T-helper 17 cell (primary cell): Measurements from ENCODE around the gene PPDPF. TPM values are rescaled to one million over a fixed set of nuclear protein-coding genes. Genes with fewer than 3 reads are reported as not detected.
"Not testable (repeated sequence)": the region's sequence is repeated elsewhere in the genome, so short reads cannot be mapped to it uniquely, and the experiment has no call there.

Source experiments
- ATAC-seq: fragments of 150-1000 bp; cut with Tn5 transposase; 2 replicates; pipeline ENCODE4 v1.10.0; 2021; ENCODE audit warnings: mild to moderate bottlenecking, moderate library complexity
- DNase-seq, 3 donors: peaks; one replicate each; pipeline versions ENCODE4 v3.0.0 to v3.0.0-alpha.2; 2020 to 2021
- H3K9me3 ChIP-seq: one replicate; pipeline ENCODE4 v1.7.0; 2013; ENCODE audit warnings: low read length, mild to moderate bottlenecking; ENCODE audit not compliant: control insufficient read depth, poor library complexity, severe bottlenecking
- H3K27ac Mint-ChIP-seq: one replicate; pipeline ENCODE4 v1.8.0; 2022; ENCODE audit warnings: mild to moderate bottlenecking, moderate library complexity, mixed read lengths
- H3K27me3 Mint-ChIP-seq: one replicate; pipeline ENCODE4 v1.8.0; 2022; ENCODE audit warnings: mixed read lengths
- H3K36me3 Mint-ChIP-seq: one replicate; pipeline ENCODE4 v1.8.0; 2022; ENCODE audit warnings: low read depth, mixed read lengths
- H3K4me1 Mint-ChIP-seq: one replicate; pipeline ENCODE4 v1.8.0; 2022; ENCODE audit warnings: mild to moderate bottlenecking, mixed read lengths
- H3K4me3 Mint-ChIP-seq: one replicate; pipeline ENCODE4 v1.8.0; 2022; ENCODE audit warnings: mild to moderate bottlenecking, moderate library complexity, mixed read lengths
- total RNA-seq, 4 donors: library from RNA in 2 of 4; stranded (reverse) in 2 of 4; gene quantifications; one replicate each; pipeline ENCODE4 v1.2.3 and lab custom pipeline; 2022 to 2026

PPDPF gene
- total RNA-seq, 2 donors from 2014 or later, result 149 to 271 TPM

GRCh38 chr20:63553251-63553932 is 32.8 kb downstream of the PPDPF start:
- peak overlapping the region; percentile 82 for H3K4me3 Mint-ChIP-seq
- peak; percentile 83 for ATAC-seq

GRCh38 chr20:63553933-63554290 is 33.3 kb downstream of the PPDPF start, which contains the start of gene FNDC11:
FNDC11 (plus strand) TSS chr20:63554159; CDS start chr20:63555664, 1,505 bp downstream.
- Mint-ChIP-seq H3K27ac (peak within 1 kb of the TSS; percentile 88), H3K4me3 (peak within 1 kb of the TSS; percentile 83), H3K36me3 (no peaks in the 10 kb centered on the region), H3K27me3 (no peaks in the 10 kb centered on the region), H3K4me1 (peaks cover 13% of the 10 kb centered on the region)
- ATAC-seq (peak; percentile 8), DNase-seq (peak in 2 of 3 donors; percentile 58 to 65)
- no peaks in the 10 kb centered on the region for H3K9me3 ChIP-seq

More at GRCh38 chr20:63553251-63553932, 32.8 kb downstream of the PPDPF start:
- no peaks in the 10 kb centered on the region for H3K9me3 ChIP-seq
- Mint-ChIP-seq H3K36me3 (no peaks in the 10 kb centered on the region), H3K27me3 (no peaks in the 10 kb centered on the region), H3K27ac (peak overlapping the region; percentile 88), H3K4me1 (peaks cover 13% of the 10 kb centered on the region)
- DNase-seq, result peak; percentile 85 to 95 (median 92)

GRCh38 chr20:63554361-63555278 is 34.1 kb downstream of the PPDPF start:
- no peaks in the 10 kb centered on the region for H3K27me3 Mint-ChIP-seq
- peaks cover 2% of the 10 kb centered on the region for H3K36me3 Mint-ChIP-seq
- H3K4me3 Mint-ChIP-seq, result peak overlapping the region; percentile 83
- no peaks in the 10 kb centered on the region for H3K9me3 ChIP-seq
- DNase-seq, result no peak
- H3K27ac Mint-ChIP-seq, result no peak overlapping the region
- no peak for ATAC-seq
- peaks cover 14% of the 10 kb centered on the region for H3K4me1 Mint-ChIP-seq

DNA sequence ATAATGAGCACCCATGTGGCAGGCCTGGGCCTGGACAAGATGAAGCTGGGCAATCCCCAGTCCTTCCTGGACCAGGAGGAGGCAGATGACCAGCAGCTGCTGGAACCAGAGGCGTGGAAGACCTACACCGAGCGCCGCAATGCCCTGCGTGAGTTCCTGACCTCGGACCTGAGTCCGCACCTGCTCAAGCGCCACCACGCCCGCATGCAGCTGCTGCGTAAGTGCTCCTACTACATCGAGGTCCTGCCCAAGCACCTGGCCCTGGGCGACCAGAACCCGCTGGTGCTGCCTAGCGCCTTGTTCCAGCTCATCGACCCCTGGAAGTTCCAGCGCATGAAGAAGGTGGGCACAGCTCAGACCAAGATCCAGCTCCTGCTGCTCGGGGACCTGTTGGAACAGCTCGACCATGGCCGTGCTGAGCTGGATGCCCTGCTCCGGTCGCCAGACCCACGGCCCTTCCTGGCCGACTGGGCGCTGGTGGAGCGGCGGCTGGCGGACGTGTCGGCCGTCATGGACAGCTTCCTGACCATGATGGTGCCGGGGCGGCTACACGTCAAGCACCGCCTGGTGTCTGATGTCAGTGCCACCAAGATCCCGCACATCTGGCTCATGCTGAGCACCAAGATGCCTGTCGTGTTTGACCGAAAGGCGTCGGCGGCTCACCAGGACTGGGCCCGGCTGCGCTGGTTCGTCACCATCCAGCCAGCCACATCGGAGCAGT is 35.3 kb downstream of the PPDPF start:
- Mint-ChIP-seq H3K4me3 (no peak overlapping the region), H3K36me3 (peaks cover 4% of the 10 kb centered on the region), H3K27ac (peak overlapping the region; percentile 9), H3K27me3 (no peaks in the 10 kb centered on the region), H3K4me1 (peaks cover 14% of the 10 kb centered on the region)
- DNase-seq, result no peak
- ATAC-seq, result no peak
- H3K9me3 ChIP-seq, result no peaks in the 10 kb centered on the region

- DNase-seq (no peak), ATAC-seq (no peak)
- Mint-ChIP-seq H3K27ac (no peak overlapping the region), H3K36me3 (peaks cover 4% of the 10 kb centered on the region), H3K4me3 (no peak overlapping the region), H3K27me3 (no peaks in the 10 kb centered on the region), H3K4me1 (peaks cover 12% of the 10 kb centered on the region)
- no peaks in the 10 kb centered on the region for H3K9me3 ChIP-seq
Measured at GRCh38 chr20:63556873-63557478, 36.4 kb downstream of the PPDPF start.

DNA sequence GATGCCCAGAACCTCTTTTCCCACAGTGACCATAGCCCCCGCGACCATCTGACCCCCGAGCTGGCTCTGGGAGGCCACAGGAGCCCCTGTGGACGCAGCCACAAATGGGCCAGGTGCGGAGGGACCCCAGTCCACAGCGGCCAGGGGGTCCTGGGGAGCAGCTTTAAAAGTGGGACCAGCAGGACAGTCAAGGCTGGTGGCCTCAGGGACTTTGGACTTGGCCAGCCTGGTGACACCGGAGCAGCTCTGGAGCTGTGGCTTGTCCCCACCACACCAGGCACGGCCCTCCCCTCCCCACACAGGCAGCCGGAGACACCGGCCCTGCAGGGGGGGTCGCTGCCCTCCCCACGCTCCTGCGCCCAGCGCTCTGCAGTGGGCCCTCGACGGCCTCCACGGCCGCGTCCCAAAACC is 36.9 kb downstream of the PPDPF start:
- no peaks in the 10 kb centered on the region for H3K27me3 Mint-ChIP-seq
- no peak overlapping the region for H3K4me3 Mint-ChIP-seq
- DNase-seq (no peak), ATAC-seq (no peak)
- H3K4me1 Mint-ChIP-seq, result peaks cover 9% of the 10 kb centered on the region
- no peaks in the 10 kb centered on the region for H3K9me3 ChIP-seq
- H3K27ac Mint-ChIP-seq, result no peak overlapping the region
- H3K36me3 Mint-ChIP-seq, result peaks cover 4% of the 10 kb centered on the region

DNA sequence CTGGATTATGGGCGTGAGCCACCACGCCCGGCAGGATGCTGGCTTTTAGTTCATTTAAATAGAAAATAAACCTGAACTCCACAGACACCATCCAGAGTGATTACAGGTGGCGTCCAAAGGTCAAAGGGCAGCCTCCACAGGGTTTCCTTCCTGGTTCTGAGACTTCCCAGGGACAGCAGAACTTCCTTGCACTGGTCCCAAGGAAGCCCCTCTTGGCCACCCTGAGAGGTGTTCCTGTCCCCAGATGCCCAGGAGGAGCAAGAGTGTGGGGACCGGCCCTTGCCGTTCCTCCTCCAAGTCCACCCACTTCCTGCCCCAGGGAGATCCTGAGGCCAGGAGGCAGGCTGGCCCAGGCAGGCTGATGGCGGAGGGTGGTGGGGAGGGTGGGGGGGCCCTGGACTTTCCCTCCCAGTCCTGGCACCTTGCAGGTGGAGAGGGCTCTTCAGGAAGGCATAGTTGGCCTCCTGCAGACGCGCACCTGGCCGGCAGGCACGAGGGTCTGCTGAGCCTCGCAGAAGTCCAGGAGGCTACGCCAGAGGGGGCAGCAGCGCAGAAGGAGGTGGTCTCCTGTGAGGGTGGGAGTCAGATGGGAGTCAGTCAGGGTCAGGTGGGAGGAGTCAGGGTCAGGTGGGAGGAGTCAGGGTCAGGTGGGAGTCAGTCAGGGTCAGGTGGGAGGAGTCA is 38.4 kb downstream of the PPDPF start:
- peaks cover 5% of the 10 kb centered on the region for H3K4me1 Mint-ChIP-seq
- H3K36me3 Mint-ChIP-seq, result peaks cover 4% of the 10 kb centered on the region
- no peaks in the 10 kb centered on the region for H3K9me3 ChIP-seq
- ATAC-seq (peak; percentile 19), DNase-seq (no peak)
- H3K4me3 Mint-ChIP-seq, result no peak overlapping the region
- H3K27me3 Mint-ChIP-seq, result no peaks in the 10 kb centered on the region
- H3K27ac Mint-ChIP-seq, result no peak overlapping the region

DNA sequence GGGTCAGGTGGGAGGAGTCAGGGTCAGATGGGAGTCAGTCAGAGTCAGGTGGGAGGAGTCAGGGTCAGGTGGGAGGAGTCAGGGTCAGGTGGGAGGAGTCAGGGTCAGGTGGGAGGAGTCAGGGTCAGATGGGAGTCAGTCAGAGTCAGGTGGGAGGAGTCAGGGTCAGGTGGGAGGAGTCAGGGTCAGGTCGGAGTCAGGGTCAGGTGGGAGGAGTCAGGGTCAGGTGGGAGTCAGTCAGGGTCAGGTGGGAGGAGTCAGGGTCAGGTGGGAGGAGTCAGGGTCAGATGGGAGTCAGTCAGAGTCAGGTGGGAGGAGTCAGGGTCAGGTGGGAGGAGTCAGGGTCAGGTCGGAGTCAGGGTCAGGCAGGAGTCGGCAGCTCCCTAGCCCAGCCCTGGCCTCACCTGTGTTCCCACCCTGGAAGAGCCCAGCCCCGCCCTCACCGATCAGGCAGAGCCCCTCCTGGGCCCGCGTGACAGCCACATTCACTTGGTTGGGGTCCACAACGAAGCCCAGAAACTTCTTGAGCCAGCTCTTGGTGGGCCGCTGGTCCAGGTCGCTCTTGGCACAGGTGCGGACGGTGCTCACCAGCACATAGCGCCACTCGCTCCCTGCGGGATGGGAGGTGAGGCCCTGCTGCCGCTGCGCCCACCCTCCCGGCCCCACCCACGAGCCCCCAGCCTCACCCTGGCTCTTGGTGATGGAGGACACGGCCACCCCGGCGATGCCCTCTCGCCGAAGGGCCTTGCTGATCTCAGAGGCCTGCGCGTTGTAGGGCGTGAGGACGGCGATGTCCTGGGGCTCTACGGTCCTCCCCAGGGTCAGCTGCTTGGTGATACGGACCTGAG is 39.1 kb downstream of the PPDPF start:
- H3K36me3 Mint-ChIP-seq, H3K4me1 Mint-ChIP-seq, H3K27ac Mint-ChIP-seq, H3K4me3 Mint-ChIP-seq, H3K27me3 Mint-ChIP-seq, ATAC-seq, H3K9me3 ChIP-seq: not testable (repeated sequence)
- DNase-seq, result peak in 1 of 3 donors; percentile 51

DNA sequence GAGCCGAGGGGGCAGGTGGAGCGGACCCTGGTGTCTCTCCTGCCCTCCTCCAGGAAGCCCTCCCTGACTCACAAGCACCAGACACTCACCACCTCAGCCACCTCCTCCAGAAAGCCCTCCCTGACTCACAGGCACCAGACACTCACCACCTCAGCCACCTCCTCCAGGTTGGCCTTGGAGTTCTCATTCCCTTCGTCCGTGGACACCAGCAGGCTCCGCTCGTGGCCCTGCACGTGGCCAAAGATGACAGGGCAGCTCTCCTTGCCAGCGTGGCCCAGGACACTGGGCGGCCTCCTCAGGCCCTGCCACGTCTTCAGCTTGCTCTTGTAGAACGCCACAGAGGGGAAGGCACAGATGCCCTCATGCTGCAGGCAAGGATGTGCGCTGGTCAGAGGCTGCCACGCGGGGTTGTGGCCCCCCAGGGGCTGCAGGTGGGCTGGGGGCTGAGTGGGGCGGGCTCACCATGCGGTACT is 39.8 kb downstream of the PPDPF start:
- H3K27ac Mint-ChIP-seq, result no peak overlapping the region
- H3K4me1 Mint-ChIP-seq, result peaks cover 5% of the 10 kb centered on the region
- DNase-seq, result no peak

DNA sequence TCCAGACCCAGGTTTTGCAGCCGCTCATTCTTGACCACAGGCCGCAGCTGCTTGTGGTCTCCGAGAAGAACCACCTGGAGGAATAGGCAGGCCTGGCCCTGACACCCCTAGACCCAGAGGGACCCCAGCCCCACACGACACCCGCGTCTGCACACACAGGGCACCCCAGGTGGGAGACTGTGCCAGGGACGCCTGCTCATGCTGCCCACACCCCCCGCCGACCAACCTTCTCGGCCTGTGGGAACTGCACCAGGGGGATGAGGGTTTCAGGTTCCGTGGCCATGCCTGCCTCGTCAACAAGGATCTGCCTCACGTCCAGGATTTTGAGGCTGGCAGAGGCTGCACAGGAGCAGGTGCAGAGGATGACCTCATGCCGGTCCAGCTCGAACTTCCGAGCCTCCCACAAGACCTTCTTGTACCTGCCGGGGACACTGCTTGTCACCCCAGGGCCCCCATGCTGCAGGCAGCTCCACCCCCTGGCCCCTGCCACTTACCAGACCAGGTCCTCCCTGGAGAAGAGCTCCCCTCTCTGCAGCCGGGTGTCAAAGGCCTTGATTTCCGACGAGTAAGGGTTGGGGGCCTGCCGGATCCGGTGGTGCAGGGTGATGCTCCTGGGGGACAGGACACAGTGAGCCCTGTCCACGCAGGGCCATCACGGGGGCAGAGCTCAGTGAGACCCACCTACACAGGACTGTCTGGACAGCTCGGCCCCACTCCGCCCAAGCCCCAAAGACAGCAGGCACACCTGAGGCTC is 40.5 kb downstream of the PPDPF start:
- H3K4me3 Mint-ChIP-seq, result no peak overlapping the region
- peaks cover 5% of the 10 kb centered on the region for H3K4me1 Mint-ChIP-seq
- DNase-seq, result no peak
- no peak overlapping the region for H3K27ac Mint-ChIP-seq
- peaks cover 4% of the 10 kb centered on the region for H3K36me3 Mint-ChIP-seq
- no peaks in the 10 kb centered on the region for H3K27me3 Mint-ChIP-seq
- H3K9me3 ChIP-seq, result no peaks in the 10 kb centered on the region
- ATAC-seq, result no peak

More for the DNA sequence above, 39.8 kb downstream of the PPDPF start:
- H3K4me3 Mint-ChIP-seq, result no peak overlapping the region
- peaks cover 4% of the 10 kb centered on the region for H3K36me3 Mint-ChIP-seq
- ATAC-seq, result no peak
- H3K9me3 ChIP-seq, result no peaks in the 10 kb centered on the region
- H3K27me3 Mint-ChIP-seq, result no peaks in the 10 kb centered on the region
